ENCODE results near the gene CHCHD3. TPM values are rescaled to one million over a fixed set of nuclear protein-coding genes. Genes with fewer than 3 reads are reported as not detected.

Gene CHCHD3
- total RNA-seq, 1 donor from 2014 or later, result 209 TPM

GRCh38 chr7:133051719-133052400 lies 30.0 kb downstream of the CHCHD3 start:
- H3K36me3 ChIP-seq, result no peaks in the 10 kb centered on the region
- H3K9me3 ChIP-seq (replicated peaks), result no peaks in the 10 kb centered on the region
- no peak overlapping the region for H3K4me3 ChIP-seq
- intact Hi-C loops (cut with micrococcal nuclease), result no loop called here
- DNase-seq, result no peak
- no peaks in the 10 kb centered on the region for H3K27me3 ChIP-seq (ENCODE audit: low read depth)
- H3K27ac ChIP-seq (replicated peaks), result peak overlapping the region; percentile 80
- peaks cover 63% of the 10 kb centered on the region for H3K4me1 ChIP-seq
- TF ChIP-seq CTCF (IDR thresholded peaks at IDR 0.05; ENCODE audit: borderline replicate concordance), result no peak

- H3K4me1 ChIP-seq, result peaks cover 55% of the 10 kb centered on the region
- intact Hi-C loops (cut with micrococcal nuclease), result no loop called here
- H3K27me3 ChIP-seq (ENCODE audit: low read depth), result no peaks in the 10 kb centered on the region
- H3K36me3 ChIP-seq, result no peaks in the 10 kb centered on the region
- peak overlapping the region; percentile 80 for H3K27ac ChIP-seq (replicated peaks)
- peak; percentile 22 for TF ChIP-seq CTCF (IDR thresholded peaks at IDR 0.05; ENCODE audit: borderline replicate concordance)
- peak overlapping the region; percentile 7 for H3K4me3 ChIP-seq
- no peaks in the 10 kb centered on the region for H3K9me3 ChIP-seq (replicated peaks)
- no peak for DNase-seq
Observed at GRCh38 chr7:133051066-133051465, 30.8 kb downstream of the CHCHD3 start.

GRCh38 chr7:133050200-133050995 lies 31.5 kb downstream of the CHCHD3 start:
- peak overlapping the region; percentile 80 for H3K27ac ChIP-seq (replicated peaks)

GRCh38 chr7:133048589-133048988 lies 33.3 kb downstream of the CHCHD3 start:
- intact Hi-C loops (cut with micrococcal nuclease), result no loop called here
- DNase-seq, result no peak
- no peak overlapping the region for H3K4me3 ChIP-seq
- H3K9me3 ChIP-seq (replicated peaks), result no peaks in the 10 kb centered on the region
- H3K27me3 ChIP-seq (ENCODE audit: low read depth), result no peaks in the 10 kb centered on the region
- H3K4me1 ChIP-seq, result peaks cover 35% of the 10 kb centered on the region
- no peak overlapping the region for H3K27ac ChIP-seq (replicated peaks)
- no peak for TF ChIP-seq CTCF (IDR thresholded peaks at IDR 0.05; ENCODE audit: borderline replicate concordance)
- H3K36me3 ChIP-seq, result no peaks in the 10 kb centered on the region

More at GRCh38 chr7:133050200-133050995, 31.5 kb downstream of the CHCHD3 start:
- Histone ChIP-seq H3K9me3 (replicated peaks) (no peaks in the 10 kb centered on the region), H3K27me3 (ENCODE audit: low read depth) (no peaks in the 10 kb centered on the region), H3K4me3 (no peak overlapping the region), H3K4me1 (peaks cover 49% of the 10 kb centered on the region), H3K36me3 (no peaks in the 10 kb centered on the region)
- no peak for DNase-seq
- no peak for TF ChIP-seq CTCF (IDR thresholded peaks at IDR 0.05; ENCODE audit: borderline replicate concordance)
- intact Hi-C loops (cut with micrococcal nuclease), result no loop called here

GRCh38 chr7:133047321-133047720 lies 34.6 kb downstream of the CHCHD3 start:
- Histone ChIP-seq H3K27me3 (ENCODE audit: low read depth) (no peaks in the 10 kb centered on the region), H3K4me1 (peaks cover 22% of the 10 kb centered on the region), H3K4me3 (no peak overlapping the region), H3K9me3 (replicated peaks) (no peaks in the 10 kb centered on the region), H3K36me3 (no peaks in the 10 kb centered on the region), H3K27ac (replicated peaks) (no peak overlapping the region)
- TF ChIP-seq CTCF (IDR thresholded peaks at IDR 0.05; ENCODE audit: borderline replicate concordance), result no peak
- intact Hi-C loops (cut with micrococcal nuclease), result no loop called here
- DNase-seq, result no peak
